Choroid plexus epithelial cell (primary cell): Measurements from ENCODE around the gene SSTR1.

Experiments
- DNase-seq: peaks from one replicate; pipeline ENCODE4 v3.0.0-alpha.2; 2010; ENCODE audit warnings: low read depth
- H3K4me3 ChIP-seq: 2 replicates; pipeline ENCODE4 v1.5.1; 2011; ENCODE audit warnings: low read depth, mild to moderate bottlenecking, control low read depth, low read length, moderate library complexity
- TF ChIP-seq, protein P1 (sequence below): conservative IDR thresholded peaks from 2 replicates; pipeline ENCODE4 v1.5.1; 2011; ENCODE audit warnings: low read depth, mild to moderate bottlenecking, control low read depth, inconsistent platforms, low read length, moderate library complexity

SSTR1 gene

DNA sequence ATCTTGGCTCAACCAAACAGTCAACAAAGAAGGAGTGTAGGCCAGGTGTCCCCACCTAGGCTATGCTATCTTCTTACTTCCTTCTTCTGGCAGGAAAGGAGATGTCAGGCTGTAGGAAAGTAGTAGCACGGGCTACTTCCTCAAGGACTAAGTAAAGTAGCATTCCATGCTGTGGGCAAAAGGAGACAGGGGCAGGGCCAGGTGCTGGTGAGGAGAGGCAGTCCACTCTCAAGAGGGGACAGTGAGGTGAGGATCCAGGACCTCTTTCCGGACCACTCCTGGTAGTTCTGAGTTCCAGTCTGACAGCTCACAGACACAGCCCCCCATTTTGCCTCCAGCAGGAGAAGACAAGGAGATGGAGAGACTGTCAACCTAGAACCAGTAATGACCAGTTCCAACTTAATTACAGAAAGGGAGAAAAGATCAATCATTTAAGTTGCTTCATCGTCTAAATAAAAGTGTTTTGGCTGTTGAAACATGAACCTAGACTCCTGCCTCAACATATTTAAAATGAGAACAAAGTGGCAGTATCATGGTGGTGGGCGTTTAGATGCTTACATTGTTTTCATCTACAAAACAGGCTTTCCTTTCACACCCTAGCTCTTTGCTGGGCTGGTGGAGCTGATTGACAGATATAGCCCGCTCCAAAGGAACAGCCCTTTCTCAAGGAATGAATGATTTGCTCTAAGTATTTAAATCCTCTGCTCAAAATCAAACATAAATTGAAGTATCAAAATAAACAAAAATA, 5.1 kb upstream of the SSTR1 start:
- no peak for DNase-seq
- TF ChIP-seq, protein P1, sequence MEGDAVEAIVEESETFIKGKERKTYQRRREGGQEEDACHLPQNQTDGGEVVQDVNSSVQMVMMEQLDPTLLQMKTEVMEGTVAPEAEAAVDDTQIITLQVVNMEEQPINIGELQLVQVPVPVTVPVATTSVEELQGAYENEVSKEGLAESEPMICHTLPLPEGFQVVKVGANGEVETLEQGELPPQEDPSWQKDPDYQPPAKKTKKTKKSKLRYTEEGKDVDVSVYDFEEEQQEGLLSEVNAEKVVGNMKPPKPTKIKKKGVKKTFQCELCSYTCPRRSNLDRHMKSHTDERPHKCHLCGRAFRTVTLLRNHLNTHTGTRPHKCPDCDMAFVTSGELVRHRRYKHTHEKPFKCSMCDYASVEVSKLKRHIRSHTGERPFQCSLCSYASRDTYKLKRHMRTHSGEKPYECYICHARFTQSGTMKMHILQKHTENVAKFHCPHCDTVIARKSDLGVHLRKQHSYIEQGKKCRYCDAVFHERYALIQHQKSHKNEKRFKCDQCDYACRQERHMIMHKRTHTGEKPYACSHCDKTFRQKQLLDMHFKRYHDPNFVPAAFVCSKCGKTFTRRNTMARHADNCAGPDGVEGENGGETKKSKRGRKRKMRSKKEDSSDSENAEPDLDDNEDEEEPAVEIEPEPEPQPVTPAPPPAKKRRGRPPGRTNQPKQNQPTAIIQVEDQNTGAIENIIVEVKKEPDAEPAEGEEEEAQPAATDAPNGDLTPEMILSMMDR: no peak
- no peak overlapping the region for H3K4me3 ChIP-seq

DNA sequence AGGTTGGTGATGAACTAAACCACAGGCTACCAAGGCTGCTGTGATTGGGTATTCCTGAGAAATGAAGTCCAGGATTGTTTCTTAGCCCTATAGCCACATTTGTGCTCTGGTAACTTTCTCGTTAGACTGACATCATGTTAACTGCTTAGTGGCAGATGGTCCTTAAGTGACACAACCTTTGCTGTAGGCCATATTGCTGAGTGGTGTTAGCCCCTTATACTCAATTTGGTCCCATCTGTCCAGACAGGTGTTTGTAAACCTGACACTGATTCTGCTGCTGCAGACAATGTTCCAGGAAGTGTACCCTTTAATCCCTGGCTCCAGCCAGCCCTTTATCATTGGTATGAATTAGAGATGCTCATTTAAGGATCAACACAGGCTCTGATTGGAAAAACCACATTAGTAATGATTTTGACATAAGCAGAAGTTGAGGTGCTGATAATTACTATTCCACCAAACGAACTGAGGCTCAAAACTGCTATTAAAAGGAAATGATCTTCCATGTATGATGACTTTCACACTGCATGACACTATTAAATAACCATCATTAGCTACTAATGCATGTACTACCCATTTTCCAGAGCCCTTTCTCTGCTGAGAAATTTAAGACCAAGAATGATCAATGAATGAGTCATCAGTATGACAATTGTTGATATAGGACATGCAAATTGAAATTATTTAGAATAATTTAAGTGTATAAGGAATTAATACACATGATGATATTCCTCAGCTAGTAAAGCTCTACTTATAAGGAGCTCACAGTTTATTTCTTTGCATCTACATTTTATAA, 3.6 kb upstream of the SSTR1 start:
- TF ChIP-seq, protein P1: no peak
- H3K4me3 ChIP-seq: no peak overlapping the region
- no peak for DNase-seq

DNA sequence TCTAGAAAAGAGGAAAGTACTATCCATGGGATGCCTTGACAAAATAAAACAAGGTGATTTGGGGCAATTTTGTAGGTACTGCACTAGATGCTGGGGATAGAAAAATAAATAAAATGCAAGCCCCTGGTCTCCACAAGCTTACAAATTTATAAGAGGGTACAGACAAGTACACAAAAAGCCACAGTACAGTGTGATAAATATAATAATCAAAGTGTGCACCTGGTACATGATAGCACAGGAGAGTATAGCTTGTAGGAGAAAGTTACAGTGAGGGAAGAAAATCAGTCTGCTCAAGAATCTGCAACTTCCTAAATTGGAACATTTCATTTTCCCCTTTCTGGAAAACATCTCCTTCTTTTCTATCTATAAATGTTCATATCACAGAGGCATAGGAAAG, 3.0 kb upstream of the SSTR1 start:
- DNase-seq: no peak
- no peak overlapping the region for H3K4me3 ChIP-seq
- TF ChIP-seq, protein P1: no peak

DNA sequence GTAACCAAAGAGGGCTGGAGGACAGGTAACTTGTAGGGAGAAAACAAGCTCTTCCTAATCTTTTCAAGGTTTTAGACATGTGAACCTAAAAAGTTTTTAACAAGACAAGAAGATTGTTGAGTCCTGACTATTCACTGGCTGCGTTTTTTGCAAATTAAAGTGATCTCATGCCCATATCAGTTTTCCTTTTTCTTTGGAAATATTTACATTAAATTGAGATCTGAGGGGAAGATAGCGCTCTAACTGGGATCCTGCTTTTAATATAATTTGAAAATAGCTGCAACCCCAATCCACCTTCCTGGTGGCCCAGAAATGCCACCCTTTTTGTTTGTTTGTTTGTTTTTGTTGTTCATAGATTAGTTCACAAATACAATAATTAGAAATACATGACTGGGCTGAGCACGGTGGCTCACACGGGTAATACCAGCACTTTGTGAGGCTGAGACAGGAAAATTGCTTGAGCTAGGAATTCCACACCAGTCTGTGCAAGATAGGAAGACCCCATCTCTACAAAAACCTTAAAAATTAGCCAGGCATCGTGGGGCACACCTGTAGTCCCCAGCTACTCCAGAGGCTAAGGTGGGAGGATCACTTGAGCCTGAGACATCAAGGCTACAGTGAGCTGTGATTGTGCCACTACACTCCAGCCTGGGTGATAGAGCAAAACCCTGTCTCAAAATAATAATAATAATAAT, 2.4 kb upstream of the SSTR1 start:
- TF ChIP-seq, protein P1: no peak
- H3K4me3 ChIP-seq: no peak overlapping the region
- DNase-seq: no peak

DNA sequence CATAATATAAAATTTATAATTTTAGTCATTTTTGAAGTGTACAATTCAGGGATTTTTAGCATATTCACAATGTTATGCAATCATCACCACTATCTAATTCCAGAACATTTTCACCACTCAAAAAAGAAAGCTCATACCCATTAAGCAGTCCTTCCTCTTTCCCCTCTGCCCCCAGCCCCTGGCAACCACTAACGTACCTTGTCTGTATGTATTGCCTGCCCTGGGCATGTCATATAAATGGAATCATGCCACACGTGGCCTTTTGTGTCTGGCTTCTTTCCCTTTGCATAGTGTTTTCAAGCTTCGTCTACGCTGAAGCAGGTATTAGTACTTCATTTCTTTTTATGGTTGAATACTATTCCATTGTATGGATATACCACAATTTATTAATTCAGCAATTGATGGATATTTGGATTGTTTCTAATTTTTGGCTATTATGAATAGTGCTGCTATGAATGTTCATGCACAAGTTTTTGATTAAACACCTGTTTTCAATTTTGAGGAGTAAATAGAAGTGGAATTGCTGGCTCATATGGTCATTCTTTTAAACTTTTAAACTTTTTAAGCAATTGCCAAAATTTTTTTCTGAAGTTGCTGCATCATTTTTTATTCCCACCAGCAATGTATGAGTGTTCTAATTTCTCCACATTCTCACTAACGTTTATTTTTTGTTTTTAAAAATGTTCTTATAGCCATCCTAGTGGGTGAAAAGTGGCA, 1.6 kb upstream of the SSTR1 start:
- no peak overlapping the region for H3K4me3 ChIP-seq
- TF ChIP-seq, protein P1: no peak
- no peak for DNase-seq

DNA sequence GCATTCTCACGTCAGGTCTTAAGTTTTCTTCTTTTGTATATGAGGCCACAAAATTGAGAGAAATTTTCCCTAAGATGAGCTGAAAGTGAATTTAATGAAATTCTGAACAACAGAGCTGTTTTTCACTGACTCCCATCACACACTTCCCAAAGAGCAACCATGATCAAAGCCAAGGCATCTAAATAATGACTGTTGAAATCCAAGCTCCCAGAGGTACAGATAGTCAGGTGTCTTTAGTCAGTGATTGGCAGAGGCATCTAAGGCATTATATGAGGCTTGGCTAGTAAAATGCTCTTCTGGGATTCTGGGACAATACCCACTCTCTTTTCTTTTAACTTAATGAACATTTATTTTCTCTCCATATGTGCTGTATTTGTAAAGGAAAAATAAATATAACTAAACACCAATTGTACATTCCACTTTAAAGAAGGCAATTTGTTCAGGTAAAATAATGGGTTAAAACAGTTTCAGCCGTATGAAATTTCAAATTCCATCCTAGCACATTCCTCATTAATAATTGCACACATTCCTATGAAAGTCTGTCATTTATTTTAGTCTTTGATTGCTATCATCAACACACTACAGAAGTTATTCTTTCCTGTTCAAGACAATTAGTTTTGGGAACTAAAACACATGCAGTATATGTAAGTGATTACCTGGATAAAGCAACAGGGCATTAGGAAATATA, 871 bp upstream of the SSTR1 start:
- TF ChIP-seq, protein P1: no peak
- no peak for DNase-seq
- no peak overlapping the region for H3K4me3 ChIP-seq
